GM12878 (cell line): ENCODE data around the gene TNFRSF8. TPM values are rescaled to one million over a fixed set of nuclear protein-coding genes. Genes with fewer than 3 reads are reported as not detected.

Experiments
- ATAC-seq: fragments of 200-7000 bp; cut with Tn5 transposase; 3 replicates; pipeline ENCODE4 v1.9.1; 2020; ENCODE audit warnings: mild to moderate bottlenecking, moderate library complexity
- BruUV-seq: library from RNA; stranded (reverse); fragments of 400-500 nt; replicated peaks from 2 replicates; lab custom pipeline; 2021; lab: Mats Ljungman, UMichigan
- CTCF ChIA-PET: fragments of 300-600 bp; sonication (Branson Sonifier 250); formaldehyde crosslinking; extraction: SDS; loops from one replicate; lab custom pipeline; 2021; ENCODE audit warnings: inconsistent platforms; lab: Yijun Ruan, JAX
- POLR2A ChIA-PET: fragments of 350-600 bp; formaldehyde crosslinking; extraction: SDS; loops from one replicate; lab custom pipeline; 2021; ENCODE audit warnings: inconsistent platforms; lab: Charles Lee
- RAD21 ChIA-PET: fragments of 300-600 bp; sonication (Branson Sonifier 250); formaldehyde crosslinking; loops from one replicate; lab custom pipeline; 2023; ENCODE audit warnings: antibody characterized with exemption; ENCODE audit not compliant: unreplicated experiment; lab: Charles Lee
- SMC1A ChIA-PET: fragments of 300-600 bp; sonication (Branson Sonifier 250); formaldehyde crosslinking; loops from one replicate; lab custom pipeline; 2023; ENCODE audit not compliant: unreplicated experiment, uncharacterized antibody; lab: Charles Lee
- DNase-seq: peaks from one replicate; pipeline ENCODE4 v3.0.0-alpha.2; 2011; ENCODE audit warnings: low read depth, low spot score
- FAIRE-seq: peaks from 3 replicates; lab custom pipeline; 2011; peaks lifted over from hg19 to GRCh38; lab: Jason Lieb, UNC
- H2AFZ ChIP-seq: 2 replicates; pipeline ENCODE4 v1.6.0; 2011; ENCODE audit warnings: low read depth, low read length, control low read depth; ENCODE audit not compliant: control insufficient read depth
- H3K27ac ChIP-seq: 2 replicates; pipeline ENCODE4 v1.5.1; 2011; ENCODE audit warnings: control low read depth; ENCODE audit not compliant: control insufficient read depth, insufficient read depth
- H3K27me3 ChIP-seq, 2 experiments: replicated peaks in 1 of 2; 2 replicates each; pipeline versions ENCODE4 v1.6.0 to v1.6.1; 2011; ENCODE audit warnings: low read length in 1 of 2; ENCODE audit not compliant: control insufficient read depth in 2 of 2, insufficient read depth in 2 of 2
- H3K36me3 ChIP-seq, 2 experiments: 2 replicates each; pipeline ENCODE4 v1.5.1; 2011; ENCODE audit warnings: low read length in 1 of 2; ENCODE audit not compliant: control insufficient read depth in 2 of 2, insufficient read depth in 2 of 2
- H3K4me1 ChIP-seq: 2 replicates; pipeline ENCODE4 v1.6.1; 2011; ENCODE audit warnings: mild to moderate bottlenecking, low read length, moderate library complexity, mixed read lengths; ENCODE audit not compliant: control insufficient read depth, insufficient read depth
- H3K4me2 ChIP-seq: 2 replicates; pipeline ENCODE4 v1.6.0; 2011; ENCODE audit warnings: control low read depth; ENCODE audit not compliant: control insufficient read depth, insufficient read depth
- H3K4me3 ChIP-seq: fragments of 200-600 bp; sonication (generic); 2 replicates; pipeline ENCODE4 v1.5.1; 2016
- H3K79me2 ChIP-seq: 2 replicates; pipeline ENCODE4 v1.6.0; 2011; ENCODE audit warnings: low read length; ENCODE audit not compliant: control insufficient read depth, insufficient read depth
- H3K9ac ChIP-seq: 2 replicates; pipeline ENCODE4 v1.8.0; 2011; ENCODE audit warnings: low read length, control low read depth, mixed read lengths; ENCODE audit not compliant: control insufficient read depth, insufficient read depth
- H3K9me3 ChIP-seq: replicated peaks from 3 replicates; pipeline ENCODE4 v1.5.1; 2011; ENCODE audit warnings: mild to moderate bottlenecking, low read length; ENCODE audit not compliant: control insufficient read depth, insufficient read depth
- H4K20me1 ChIP-seq: 2 replicates; pipeline ENCODE4 v1.6.0; 2011; ENCODE audit not compliant: control insufficient read depth, insufficient read depth
- BRCA1 ChIP-seq: IDR thresholded peaks from 2 replicates; pipeline ENCODE4 v1.6.1; 2011; ENCODE audit warnings: low read depth, low read length, improper control_type of control experiment
- CBFB ChIP-seq: IDR thresholded peaks from 2 replicates; pipeline ENCODE4 v1.6.1; 2016; ENCODE audit warnings: antibody characterized with exemption, low read depth
- CBX3 ChIP-seq: fragments of 200-600 bp; sonication (generic); IDR thresholded peaks from 2 replicates; pipeline ENCODE4 v1.6.1; 2016; ENCODE audit warnings: low read depth, borderline replicate concordance
- CEBPB ChIP-seq, 2 experiments: fragments of 150-350 bp in 1 of 2; IDR thresholded peaks; 2 replicates each; pipeline ENCODE4 v1.6.1; 2012 to 2014; ENCODE audit warnings: low read depth in 2 of 2, low read length in 2 of 2, borderline replicate concordance in 1 of 2, inconsistent platforms in 1 of 2
- CEBPZ ChIP-seq: fragments of 150-350 bp; IDR thresholded peaks from 2 replicates; pipeline ENCODE4 v1.6.1; 2016; ENCODE audit warnings: low read depth, low read length
- CHD4 ChIP-seq: fragments of 200-600 bp; sonication (generic); IDR thresholded peaks from 2 replicates; pipeline ENCODE4 v1.6.1; 2016; ENCODE audit warnings: mild to moderate bottlenecking
- NKRF ChIP-seq: fragments of 450-650 bp; conservative IDR thresholded peaks from 2 replicates; pipeline ENCODE4 v1.6.1; 2017; ENCODE audit warnings: mild to moderate bottlenecking, moderate library complexity
- POLR2A ChIP-seq: IDR thresholded peaks from 2 replicates; pipeline ENCODE4 v1.6.1; 2011; ENCODE audit warnings: low read depth, mild to moderate bottlenecking, low read length
- POU2F2 ChIP-seq: IDR thresholded peaks from 3 replicates; pipeline ENCODE4 v1.6.1; 2011; ENCODE audit warnings: low read depth, mild to moderate bottlenecking, low read length, borderline replicate concordance
- SPI1 ChIP-seq: IDR thresholded peaks from 2 replicates; pipeline ENCODE4 v1.6.1; 2011; ENCODE audit warnings: low read depth, mild to moderate bottlenecking, low read length, moderate library complexity, borderline replicate concordance; ENCODE audit not compliant: insufficient read depth
- STAT3 ChIP-seq: IDR thresholded peaks from 2 replicates; pipeline ENCODE4 v1.6.1; 2011; ENCODE audit warnings: low read depth, low read length, improper control_type of control experiment
- TAF1 ChIP-seq: IDR thresholded peaks from 2 replicates; pipeline ENCODE4 v1.6.1; 2011; ENCODE audit warnings: mild to moderate bottlenecking, low read depth, low read length, borderline replicate concordance
- ZBTB4 ChIP-seq: fragments of 450-650 bp; formaldehyde crosslinking; IDR thresholded peaks from 2 replicates; pipeline ENCODE4 v1.4.0; 2022; ENCODE audit warnings: mild to moderate bottlenecking, moderate library complexity
- ZNF207 ChIP-seq: fragments of 450-650 bp; IDR thresholded peaks from 2 replicates; pipeline ENCODE4 v1.6.1; 2014; ENCODE audit warnings: antibody characterized with exemption, mild to moderate bottlenecking, borderline replicate concordance
- WGBS: methylation state at CpG from one replicate; pipeline ENCODE4 v1.1.6; 2016; ENCODE audit warnings: low lambda C conversion rate; ENCODE audit not compliant: insufficient replicate concordance, insufficient coverage; ENCODE audit errors: missing lambda C conversion rate; 5-methylcytosine and 5-hydroxymethylcytosine counted together
- in situ Hi-C: fragments of 300-500 bp; cut with MboI; formaldehyde crosslinking; loops from 9 replicates; pipeline ENCODE4 v1.14.3; 2018; ENCODE audit warnings: mixed read lengths
- intact Hi-C: fragments of 100-400 bp; cut with micrococcal nuclease; formaldehyde crosslinking; loops from one replicate; pipeline ENCODE4 v1.14.2; 2022; ENCODE audit not compliant: unreplicated experiment
- polyA plus RNA-seq, 11 experiments: library from polyadenylated mRNA; depleted of rRNA in 4 of 11; unstranded in 6 of 11; stranded (reverse) in 5 of 11; fragments of >200 nt; fragmentation: Nextera tagmentation in 4 of 11; fragmentation: Illumina TruSeq in 1 of 11; extraction: Ambion mirVana in 4 of 11; extraction: Trizol in 1 of 11; gene quantifications; 1 replicate in 1 of 11; 2 replicates in 10 of 11; pipeline versions ENCODE4 v1.2.1 to v1.2.3, GENCODE V29; 2011 to 2016; ENCODE audit warnings: inconsistent platforms in 2 of 11, missing spikeins in 2 of 11, low read depth in 1 of 11
- total RNA-seq, 4 experiments: library from RNA; depleted of rRNA in 3 of 4; stranded (reverse); fragments of >200 nt in 3 of 4; fragmentation: Illumina TruSeq in 1 of 4; extraction: Trizol in 1 of 4; gene quantifications; 2 replicates each; pipeline versions ENCODE4 v1.2.1 to v1.2.3, GENCODE V29; 2013 to 2021

Gene TNFRSF8
- total and polyA plus RNA-seq, 10 of the 15 experiments (the other 5 are each of a cell fraction or from before 2014, with no cell fraction given): 9.8 to 114 (median 58.8) TPM

GRCh38 chr1:12138196-12139168, 75.4 kb downstream of the TNFRSF8 start:
- RAD21 ChIA-PET: no interaction called here
- DNase-seq: no peak
- Histone ChIP-seq H3K9me3 (no peaks in the 10 kb centered on the region), H3K27ac (no peak overlapping the region), H4K20me1 (no peaks in the 10 kb centered on the region), H3K27me3 (no peaks in the 10 kb centered on the region), H2AFZ (no peak overlapping the region), H3K4me3 (no peak overlapping the region), H3K36me3 (peaks cover 22 to 24% of the 10 kb centered on the region in 2 experiments), H3K4me1 (peaks cover 14% of the 10 kb centered on the region), H3K79me2 (no peaks in the 10 kb centered on the region), H3K4me2 (no peak overlapping the region), H3K9ac (no peak overlapping the region)
- POLR2A ChIA-PET: interaction anchor here (1.1 kb wide), 1 partner anchor 23 kb away, joined by 3 read pairs; no protein-coding TSS in a partner anchor
- CTCF ChIA-PET: interaction anchor here (0.7 to 3.2 kb wide), 6 partner anchors 9 to 33 kb away, joined by 3 to 16 read pairs (median 4); no protein-coding TSS in a partner anchor
- SMC1A ChIA-PET: interaction anchor here (1.0 to 19.3 kb wide), 5 partner anchors 10 to 44 kb away, joined by 3 to 347 read pairs (median 5); partner anchors contain the start of gene TNFRSF1B
- BruUV-seq: no TSS peak
- intact Hi-C loops: loop anchor here (5.0 kb wide), 1 partner anchor 34 kb away; no protein-coding TSS in a partner anchor
- WGBS: 65% methylated on average over 31 of the region's 31 CpGs
- no peak for FAIRE-seq
- in situ Hi-C loops: no loop called here
- TF ChIP-seq ZBTB4 (CRISPR knock-in tag) (no peak), CEBPZ (no peak), BRCA1 (no peak), ZNF207 (no peak), NKRF (no peak), STAT3 (no peak), CBFB (no peak), CHD4 (no peak), CEBPB (IDR thresholded peaks at IDR 0.05; ENCODE audit: borderline replicate concordance in 1 of 2, low read depth in 2 of 2, low read length in 2 of 2) (no peak), POU2F2 (no peak), SPI1 (no peak), POLR2A (no peak), TAF1 (no peak), CBX3 (no peak)
- ATAC-seq: no peak
